ENCODE data around the gene MYO1D. TPM values are rescaled to one million over a fixed set of nuclear protein-coding genes. Genes with fewer than 3 reads are reported as not detected.

MYO1D gene
- total RNA-seq, 1 experiment from 2014 or later = 35.7 TPM

GRCh38 chr17:32769846-32770245 is 107.1 kb downstream of the MYO1D start:
- no peak for TF ChIP-seq TCF7L2 (IDR thresholded peaks at IDR 0.05; ENCODE audit: borderline replicate concordance, extremely low read depth, insufficient read depth, insufficient read length)
- no peak for TF ChIP-seq YY1 (IDR thresholded peaks at IDR 0.05; ENCODE audit: extremely low read depth, insufficient replicate concordance, low read depth, low read length)
- TF ChIP-seq ZFX (IDR thresholded peaks at IDR 0.05) = no peak
- TF ChIP-seq RAD21 (IDR thresholded peaks at IDR 0.05; ENCODE audit: low read depth) = no peak
- TF ChIP-seq CEBPB (IDR thresholded peaks at IDR 0.05; ENCODE audit: low read depth) = 0 out of 2 replicates have a peak, but pooled peaks have one; percentile 37
- TF ChIP-seq JUND (IDR thresholded peaks at IDR 0.05) = no peak
- TF ChIP-seq EZH2 (IDR thresholded peaks at IDR 0.05) = no peak
- TF ChIP-seq SRF (IDR thresholded peaks at IDR 0.05; ENCODE audit: low read depth) = no peak
- TF ChIP-seq SIN3A (IDR thresholded peaks at IDR 0.05; ENCODE audit: low read depth) = no peak
- TF ChIP-seq REST (IDR thresholded peaks at IDR 0.05; ENCODE audit: low read depth) = no peak
- no peak for TF ChIP-seq FOSL1 (IDR thresholded peaks at IDR 0.05; ENCODE audit: low read depth)
- peak in 1 of 3 experiments; percentile 19; a peak in 1 of 6 replicates for TF ChIP-seq CTCF (IDR thresholded peaks at IDR 0.05 in 2 of 3, conservative IDR thresholded peaks at IDR 0.05 in 1 of 3; ENCODE audit: borderline replicate concordance in 1 of 3, insufficient read depth in 1 of 3, low read depth in 2 of 3, low read length in 2 of 3)
- TF ChIP-seq EZH2phosphoT487 (IDR thresholded peaks at IDR 0.05; ENCODE audit: borderline replicate concordance) = no peak
- TF ChIP-seq ZBTB33 (IDR thresholded peaks at IDR 0.05; ENCODE audit: extremely low read depth, insufficient replicate concordance, low read length) = no peak
- ChIA-PET POLR2A (no interaction called here), CTCF (interaction anchor here (2.1 to 4.0 kb wide), 2 partner anchors 13 to 107 kb away, joined by 5 to 17 read pairs; partner anchors contain the start of gene MYO1D), RAD21 (ENCODE audit: low non-redundant PET in 1 of 2, low total read pairs in 2 of 2, uncharacterized antibody in 2 of 2, unreplicated experiment in 2 of 2) (no interaction called here)
- Histone ChIP-seq H3K27ac (ENCODE audit: low read depth, low read length) (no peak overlapping the region), H3K79me2 (ENCODE audit: insufficient read depth, low read length) (no peaks in the 10 kb centered on the region), H2AFZ (ENCODE audit: low read depth, low read length, poor library complexity, severe bottlenecking) (no peak overlapping the region), H3K4me3 (replicated peaks in 1 of 2; ENCODE audit: low read depth in 1 of 2, low read length in 2 of 2) (no peak overlapping the region), H3K9ac (ENCODE audit: low read length) (no peak overlapping the region), H3K27me3 (ENCODE audit: insufficient read depth, low read length) (no peaks in the 10 kb centered on the region), H3K9me3 (ENCODE audit: control insufficient read depth in 1 of 2, insufficient read depth in 1 of 2, low read depth in 1 of 2, low read length in 2 of 2) (no peaks in the 10 kb centered on the region), H3K9me2 (ENCODE audit: insufficient read depth) (no peaks in the 10 kb centered on the region), H3K4me1 (ENCODE audit: control insufficient read depth in 1 of 2, insufficient read depth in 2 of 2, low read length in 2 of 2) (no peaks in the 10 kb centered on the region), H4K20me1 (ENCODE audit: insufficient read depth) (no peaks in the 10 kb centered on the region; the same call in 1 of the 2 replicates), H3K36me3 (ENCODE audit: control insufficient read depth in 1 of 2, insufficient read depth in 2 of 2, low read length in 2 of 2) (no peaks in the 10 kb centered on the region), H3K4me2 (ENCODE audit: low read length) (no peak overlapping the region)
- no peak for DNase-seq (ENCODE audit: low read depth, low spot score)
- ATAC-seq = no peak
- intact Hi-C loops (cut with micrococcal nuclease) = no loop called here
- BruUV-seq (replicated peaks) = no TSS peak

Measured in HCT116 (cell line).